CD14-positive monocyte (primary cell): ENCODE results near the gene MRGPRE. TPM values are rescaled to one million over a fixed set of nuclear protein-coding genes. Genes with fewer than 3 reads are reported as not detected.

Source experiments
- DNase-seq, 3 donors: peaks; one replicate each; pipeline ENCODE4 v3.0.0-alpha.2; 2011 to 2022
- H2AFZ ChIP-seq: 2 replicates; pipeline ENCODE4 v1.6.0; 2012; ENCODE audit warnings: mild to moderate bottlenecking, low read depth, low read length, inconsistent platforms; ENCODE audit not compliant: insufficient read depth, poor library complexity, severe bottlenecking
- H3K27ac ChIP-seq, 2 donors: 1 replicate in 1 of 2; 2 replicates in 1 of 2; pipeline ENCODE4 v1.5.1; 2012 to 2013; ENCODE audit warnings: low read length in 2 of 2, control low read depth in 1 of 2, inconsistent platforms in 1 of 2, low read depth in 1 of 2, mild to moderate bottlenecking in 1 of 2
- H3K27me3 ChIP-seq, 2 donors: one replicate each; pipeline versions ENCODE4 v1.6.0 to v1.6.1; 2011 to 2013; ENCODE audit warnings: low read length in 2 of 2; ENCODE audit not compliant: control insufficient read depth in 2 of 2, insufficient read depth in 2 of 2
- H3K36me3 ChIP-seq, 2 donors: replicated peaks in 1 of 2; 1 replicate in 1 of 2; 2 replicates in 1 of 2; pipeline versions ENCODE4 v1.5.1 to v1.6.1; 2012 to 2013; ENCODE audit warnings: low read length in 2 of 2, control low read depth in 1 of 2, inconsistent platforms in 1 of 2, mild to moderate bottlenecking in 1 of 2; ENCODE audit not compliant: insufficient read depth in 2 of 2, control insufficient read depth in 1 of 2
- H3K4me1 ChIP-seq, 2 donors: 1 replicate in 1 of 2; 2 replicates in 1 of 2; pipeline versions ENCODE4 v1.5.1 to v1.6.1; 2012 to 2013; ENCODE audit warnings: low read length in 2 of 2, control low read depth in 1 of 2, inconsistent platforms in 1 of 2, mild to moderate bottlenecking in 1 of 2, moderate library complexity in 1 of 2; ENCODE audit not compliant: insufficient read depth in 2 of 2, control insufficient read depth in 1 of 2
- H3K4me2 ChIP-seq: replicated peaks from 2 replicates; pipeline ENCODE3; 2012; ENCODE audit warnings: low read length, moderate library complexity, mild to moderate bottlenecking; ENCODE audit not compliant: poor library complexity, severe bottlenecking; ENCODE audit errors: extremely low read depth
- H3K4me3 ChIP-seq, 3 experiments: fragments of 200-600 bp in 1 of 3; sonication (generic) in 1 of 3; replicated peaks in 1 of 3; 1 replicate in 2 of 3; 2 replicates in 1 of 3; pipeline ENCODE4 v1.5.1; 2011 to 2013; ENCODE audit warnings: low read length in 3 of 3, mild to moderate bottlenecking in 3 of 3, control low read depth in 2 of 3, low read depth in 2 of 3, inconsistent platforms in 1 of 3, moderate library complexity in 1 of 3
- H3K79me2 ChIP-seq: 2 replicates; pipeline ENCODE4 v1.6.0; 2012; ENCODE audit warnings: mild to moderate bottlenecking, control low read depth, inconsistent platforms, low read length, moderate library complexity; ENCODE audit not compliant: insufficient read depth
- H3K9ac ChIP-seq: 2 replicates; pipeline ENCODE4 v1.6.0; 2017; ENCODE audit warnings: low read length, mild to moderate bottlenecking; ENCODE audit not compliant: insufficient read depth, poor library complexity, severe bottlenecking
- H3K9me3 ChIP-seq, 2 donors: replicated peaks in 1 of 2; 1 replicate in 1 of 2; 2 replicates in 1 of 2; pipeline versions ENCODE4 v1.5.1 to v1.6.1; 2012 to 2013; ENCODE audit warnings: low read length in 2 of 2, control low read depth in 1 of 2; ENCODE audit not compliant: control insufficient read depth in 1 of 2, insufficient read depth in 1 of 2
- H4K20me1 ChIP-seq: 2 replicates; pipeline ENCODE4 v1.6.0; 2012; ENCODE audit warnings: mild to moderate bottlenecking, low read length, control low read depth, moderate library complexity; ENCODE audit not compliant: insufficient read depth
- H3K27ac Mint-ChIP-seq, 7 donors: one replicate each; pipeline ENCODE4 v1.8.0; 2020; ENCODE audit warnings: mild to moderate bottlenecking in 7 of 7, mixed read lengths in 7 of 7, moderate library complexity in 6 of 7, inconsistent platforms in 2 of 7
- H3K27me3 Mint-ChIP-seq, 3 donors: one replicate each; pipeline ENCODE4 v1.8.0; 2021 to 2022; ENCODE audit warnings: low read depth in 3 of 3, mild to moderate bottlenecking in 3 of 3, mixed read lengths in 3 of 3, moderate library complexity in 3 of 3, inconsistent platforms in 1 of 3
- H3K36me3 Mint-ChIP-seq, 2 donors: one replicate each; pipeline ENCODE4 v1.8.0; 2020; ENCODE audit warnings: mixed read lengths in 2 of 2, inconsistent platforms in 1 of 2, mild to moderate bottlenecking in 1 of 2
- H3K4me1 Mint-ChIP-seq: one replicate; pipeline ENCODE4 v1.8.0; 2020; ENCODE audit warnings: mild to moderate bottlenecking, mixed read lengths
- H3K4me3 Mint-ChIP-seq, 2 donors: one replicate each; pipeline ENCODE4 v1.8.0; 2020; ENCODE audit warnings: mild to moderate bottlenecking in 2 of 2, mixed read lengths in 2 of 2, moderate library complexity in 1 of 2
- H3K9me3 Mint-ChIP-seq, 7 donors: one replicate each; pipeline ENCODE4 v1.8.0; 2020 to 2022; ENCODE audit warnings: mixed read lengths in 7 of 7, mild to moderate bottlenecking in 6 of 7, moderate library complexity in 6 of 7, inconsistent platforms in 2 of 7
- WGBS: methylation state at CpG from one replicate; pipeline ENCODE4 v1.1.5; 2013; ENCODE audit warnings: missing lambda C conversion rate; ENCODE audit not compliant: insufficient coverage; 5-methylcytosine and 5-hydroxymethylcytosine counted together
- intact Hi-C, 2 donors: fragments of 100-400 bp; cut with micrococcal nuclease; formaldehyde crosslinking; loops; one replicate each; pipeline versions ENCODE4 v1.15.0 to v1.15.1; 2023
- polyA plus RNA-seq, 3 donors: library from polyadenylated mRNA; depleted of rRNA in 1 of 3; unstranded in 2 of 3; stranded (reverse) in 1 of 3; fragments of 300-500 nt in 2 of 3; fragments of >200 nt in 1 of 3; fragmentation: Illumina TruSeq in 2 of 3; gene quantifications; 1 replicate in 2 of 3; 2 replicates in 1 of 3; pipeline ENCODE4 v1.2.3, GENCODE V29; 2012 to 2021
- TF ChIP-seq, protein P1 (sequence below): fragments of 200-600 bp; IDR thresholded peaks from one replicate; pipeline ENCODE4 v1.8.0; 2022; ENCODE audit warnings: antibody characterized with exemption, mild to moderate bottlenecking

MRGPRE gene
- polyA plus RNA-seq, 3 donors = not detected

DNA sequence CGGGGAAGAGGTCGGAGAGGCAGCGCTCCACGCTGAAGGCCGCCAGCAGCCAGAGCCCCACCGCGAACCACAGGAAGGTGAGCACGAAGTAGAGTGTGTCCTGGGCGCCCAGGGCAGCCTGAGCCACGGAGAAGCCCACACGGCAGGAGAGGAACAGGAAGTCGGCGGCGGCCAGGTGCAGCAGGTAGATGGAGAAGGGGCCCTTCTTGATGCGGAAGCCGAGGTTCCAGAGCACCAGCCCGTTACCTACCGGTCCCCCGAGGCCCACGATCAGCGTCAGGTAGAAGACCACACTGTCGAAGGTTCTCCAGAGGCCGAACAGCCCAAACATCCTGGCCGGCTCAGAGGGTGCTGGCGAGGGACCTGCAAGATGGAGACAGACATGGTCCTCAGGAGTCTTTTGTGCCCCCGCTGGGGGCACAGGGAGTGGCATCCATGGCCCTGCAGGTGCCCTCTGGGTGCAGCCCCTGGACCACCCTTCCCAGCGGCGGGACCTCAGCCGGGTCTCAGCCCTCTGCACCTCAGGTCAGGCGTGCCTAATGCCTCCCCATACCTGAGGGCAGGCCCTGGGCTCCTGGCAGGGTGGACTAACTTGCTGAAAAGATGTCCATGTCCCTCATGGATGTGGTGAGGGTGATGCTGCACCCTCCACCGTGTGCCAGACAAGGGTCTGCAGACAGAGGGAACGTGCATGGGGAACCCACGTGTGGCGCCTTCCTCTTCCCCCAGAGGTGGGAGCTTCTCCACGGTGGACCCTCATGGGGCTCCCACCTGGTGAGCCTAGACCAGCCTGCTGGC, 13.5 kb downstream of the MRGPRE start, which contains the start of gene MRGPRG:
Gene MRGPRG, minus strand, starts transcription at position 331 of the 798 bp plus-strand sequence. Its CDS starts 0 bp downstream, at position 331.
- Histone ChIP-seq H4K20me1 (no peaks in the 10 kb centered on the region), H3K4me1 (no peaks in the 10 kb centered on the region), H2AFZ (no peak within 1 kb of the TSS), H3K9ac (no peak within 1 kb of the TSS), H3K9me3 (no peaks in the 10 kb centered on the region), H3K27ac (no peak within 1 kb of the TSS), H3K36me3 (no peaks in the 10 kb centered on the region), H3K4me3 (no peak within 1 kb of the TSS), H3K4me2 (no peak within 1 kb of the TSS), H3K27me3 (peaks cover 0 to 4% of the 10 kb centered on the region in 2 donors), H3K79me2 (no peaks in the 10 kb centered on the region)
- H3K27ac Mint-ChIP-seq = peak within 1 kb of the TSS in 1 of 7 donors; percentile 25
- H3K4me3 Mint-ChIP-seq = no peak within 1 kb of the TSS
- TF ChIP-seq, protein P1, sequence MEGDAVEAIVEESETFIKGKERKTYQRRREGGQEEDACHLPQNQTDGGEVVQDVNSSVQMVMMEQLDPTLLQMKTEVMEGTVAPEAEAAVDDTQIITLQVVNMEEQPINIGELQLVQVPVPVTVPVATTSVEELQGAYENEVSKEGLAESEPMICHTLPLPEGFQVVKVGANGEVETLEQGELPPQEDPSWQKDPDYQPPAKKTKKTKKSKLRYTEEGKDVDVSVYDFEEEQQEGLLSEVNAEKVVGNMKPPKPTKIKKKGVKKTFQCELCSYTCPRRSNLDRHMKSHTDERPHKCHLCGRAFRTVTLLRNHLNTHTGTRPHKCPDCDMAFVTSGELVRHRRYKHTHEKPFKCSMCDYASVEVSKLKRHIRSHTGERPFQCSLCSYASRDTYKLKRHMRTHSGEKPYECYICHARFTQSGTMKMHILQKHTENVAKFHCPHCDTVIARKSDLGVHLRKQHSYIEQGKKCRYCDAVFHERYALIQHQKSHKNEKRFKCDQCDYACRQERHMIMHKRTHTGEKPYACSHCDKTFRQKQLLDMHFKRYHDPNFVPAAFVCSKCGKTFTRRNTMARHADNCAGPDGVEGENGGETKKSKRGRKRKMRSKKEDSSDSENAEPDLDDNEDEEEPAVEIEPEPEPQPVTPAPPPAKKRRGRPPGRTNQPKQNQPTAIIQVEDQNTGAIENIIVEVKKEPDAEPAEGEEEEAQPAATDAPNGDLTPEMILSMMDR = no peak
- H3K4me1 Mint-ChIP-seq = peaks cover 9% of the 10 kb centered on the region
- H3K36me3 Mint-ChIP-seq = no peaks in the 10 kb centered on the region
- no peak for DNase-seq
- H3K9me3 Mint-ChIP-seq = no peaks in the 10 kb centered on the region
- 83% methylated on average over 33 of the region's 35 CpGs for WGBS
- intact Hi-C loops = loop anchor here (5.0 to 10.0 kb wide), 2 partner anchors 104 to 181 kb away; no protein-coding TSS in a partner anchor
- peaks cover 23 to 45% (median 29%) of the 10 kb centered on the region in 3 donors for H3K27me3 Mint-ChIP-seq

DNA sequence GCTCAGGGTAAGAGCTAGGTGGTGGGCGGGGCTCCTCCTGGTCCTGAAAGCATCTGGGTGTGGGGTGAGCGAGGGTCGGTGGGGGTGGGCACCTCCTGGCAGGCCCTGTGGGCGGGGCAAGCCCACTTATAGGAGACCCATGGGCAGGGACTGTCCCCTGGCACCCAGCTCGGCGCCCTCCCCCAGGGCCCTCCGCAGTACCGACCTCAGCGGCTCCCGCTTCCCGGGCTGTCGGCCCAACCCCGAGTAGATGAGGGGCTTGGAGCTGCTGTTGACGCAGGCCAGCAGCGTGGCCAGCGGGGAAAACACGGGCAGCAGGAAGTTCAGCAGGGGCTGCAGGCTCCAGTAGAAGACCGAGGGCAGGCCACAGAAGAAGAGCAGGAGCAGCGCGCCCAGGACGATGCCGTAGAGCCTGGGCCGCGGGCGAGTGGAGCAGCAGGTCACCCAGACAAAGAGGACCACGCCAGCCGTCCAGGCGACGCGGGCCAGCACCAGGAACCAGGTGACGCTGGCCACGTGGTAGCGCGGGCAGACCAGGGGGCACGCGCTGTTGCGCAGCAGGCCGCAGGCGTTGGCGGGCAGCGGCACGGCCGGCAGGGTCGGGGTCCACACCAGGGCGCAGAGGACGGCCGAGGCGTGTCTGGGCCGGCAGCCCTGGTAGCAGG, 14.3 kb downstream of the MRGPRE start:
- Mint-ChIP-seq H3K36me3 (no peaks in the 10 kb centered on the region), H3K9me3 (no peaks in the 10 kb centered on the region), H3K4me1 (peaks cover 7% of the 10 kb centered on the region), H3K27ac (no peak overlapping the region), H3K27me3 (peaks cover 19 to 42% (median 31%) of the 10 kb centered on the region in 3 donors), H3K4me3 (no peak overlapping the region)
- Histone ChIP-seq H3K4me3 (no peak overlapping the region), H4K20me1 (no peaks in the 10 kb centered on the region), H3K27me3 (peaks cover 0 to 4% of the 10 kb centered on the region in 2 donors), H3K9ac (no peak overlapping the region), H3K4me1 (no peaks in the 10 kb centered on the region), H3K9me3 (no peaks in the 10 kb centered on the region), H3K27ac (no peak overlapping the region), H3K36me3 (no peaks in the 10 kb centered on the region), H3K79me2 (no peaks in the 10 kb centered on the region), H3K4me2 (no peak overlapping the region), H2AFZ (no peak overlapping the region)
- intact Hi-C loops = loop anchor here (5.0 to 10.0 kb wide), 2 partner anchors 103 to 181 kb away; no protein-coding TSS in a partner anchor
- WGBS = 96% methylated on average over 48 of the region's 49 CpGs
- TF ChIP-seq, protein P1 = no peak
- no peak for DNase-seq
